Esophagus muscularis mucosa (tissue), 4 donors: ENCODE results near the gene MRPS23. TPM values are rescaled to one million over a fixed set of nuclear protein-coding genes. Genes with fewer than 3 reads are reported as not detected.

ENCODE experiments used
- DNase-seq: peaks from one replicate; pipeline ENCODE4 v3.0.0-alpha.2; 2017; ENCODE audit errors: extremely low spot score
- H3K27ac ChIP-seq, 4 donors: fragments of 200-600 bp; sonication (generic); replicated peaks in 1 of 4; 1 replicate in 3 of 4; 2 replicates in 1 of 4; pipeline ENCODE4 v1.5.1; 2016 to 2019; ENCODE audit warnings: mild to moderate bottlenecking in 1 of 4
- H3K27me3 ChIP-seq, 4 donors: fragments of 200-600 bp; sonication (generic); one replicate each; pipeline versions ENCODE4 v1.5.1 to v1.6.0; 2016 to 2019
- H3K36me3 ChIP-seq, 4 donors: fragments of 200-600 bp; sonication (generic); one replicate each; pipeline ENCODE4 v1.5.1; 2016 to 2019
- H3K4me1 ChIP-seq, 4 donors: fragments of 200-600 bp; sonication (generic); one replicate each; pipeline ENCODE4 v1.5.1; 2016 to 2019
- H3K4me3 ChIP-seq, 4 donors: fragments of 200-600 bp; sonication (generic); 1 replicate in 2 of 4; 2 replicates in 2 of 4; pipeline ENCODE4 v1.5.1; 2016 to 2019; ENCODE audit warnings: mild to moderate bottlenecking in 4 of 4, moderate library complexity in 1 of 4
- H3K9me3 ChIP-seq, 4 donors: fragments of 200-600 bp; sonication (generic); 1 replicate in 3 of 4; 2 replicates in 1 of 4; pipeline ENCODE4 v1.5.1; 2016 to 2019
- CTCF ChIP-seq, 3 experiments: fragments of 200-600 bp in 2 of 3; fragments of 450-650 bp in 1 of 3; sonication (generic) in 2 of 3; IDR thresholded peaks; one replicate each; pipeline ENCODE4 v1.5.1; 2017 to 2019; ENCODE audit warnings: antibody characterized with exemption in 3 of 3, mild to moderate bottlenecking in 2 of 3, moderate library complexity in 1 of 3
- EP300 ChIP-seq: sonication (generic); formaldehyde crosslinking; IDR thresholded peaks from one replicate; pipeline ENCODE4 v1.6.1; 2017; ENCODE audit warnings: antibody characterized with exemption
- POLR2A ChIP-seq: fragments of 450-650 bp; IDR thresholded peaks from one replicate; pipeline ENCODE4 v1.6.1; 2017; ENCODE audit warnings: antibody characterized with exemption, moderate library complexity, mild to moderate bottlenecking, low read depth
- POLR2AphosphoS5 ChIP-seq, 2 donors: sonication (generic); formaldehyde crosslinking; IDR thresholded peaks; one replicate each; pipeline ENCODE4 v1.6.1; 2017; ENCODE audit warnings: antibody characterized with exemption in 2 of 2
- WGBS: methylation state at CpG from one replicate; pipeline ENCODE4 v1.1.5; 2018; 5-methylcytosine and 5-hydroxymethylcytosine counted together
- intact Hi-C: fragments of 100-400 bp; cut with DNase I; formaldehyde crosslinking; loops from one replicate; pipeline ENCODE4 v1.15.1; 2023
- total RNA-seq, 4 donors: library from RNA; depleted of rRNA; stranded (reverse); fragments of >200 nt; gene quantifications; one replicate each; pipeline versions ENCODE4 v1.1.0 to v1.2.1, GENCODE V29; 2016

Gene MRPS23
- total RNA-seq, 4 donors from 2014 or later: 11.6 to 22.2 (median 16.9) TPM

- Histone ChIP-seq H3K9me3 (no peaks in the 10 kb centered on the region), H3K27me3 (no peaks in the 10 kb centered on the region), H3K36me3 (peaks cover 18 to 70% (median 54%) of the 10 kb centered on the region in 4 donors), H3K4me1 (peaks cover 80 to 100% (median 93%) of the 10 kb centered on the region in 4 donors), H3K27ac (peak overlapping the region; percentile 27 to 95 (median 90)), H3K4me3 (no peak overlapping the region)
- TF ChIP-seq POLR2AphosphoS5 (IDR thresholded peaks at IDR 0.05) (no peak), POLR2A (no peak), CTCF (IDR thresholded peaks at IDR 0.05) (no peak), EP300 (no peak)
- intact Hi-C loops: no loop called here
- DNase-seq: no peak
- 81% methylated on average over 7 of the region's 8 CpGs for WGBS
Observed at GRCh38 chr17:57871863-57872262, 22.0 kb upstream of the MRPS23 start.

GRCh38 chr17:57871155-57871554 is 21.3 kb upstream of the MRPS23 start:
- H3K9me3 ChIP-seq: no peaks in the 10 kb centered on the region
- H3K4me3 ChIP-seq: no peak overlapping the region
- peaks cover 73 to 94% (median 87%) of the 10 kb centered on the region in 4 donors for H3K4me1 ChIP-seq
- H3K36me3 ChIP-seq: peaks cover 18 to 68% (median 53%) of the 10 kb centered on the region in 4 donors
- H3K27ac ChIP-seq: peak overlapping the region; percentile 88 to 95 (median 92)
- no peak for TF ChIP-seq EP300
- TF ChIP-seq POLR2AphosphoS5 (IDR thresholded peaks at IDR 0.05): no peak
- no peak for TF ChIP-seq POLR2A
- TF ChIP-seq CTCF (IDR thresholded peaks at IDR 0.05): no peak
- no peaks in the 10 kb centered on the region for H3K27me3 ChIP-seq
- DNase-seq: no peak
- 84% methylated on average over 7 of the region's 7 CpGs for WGBS
- intact Hi-C loops: no loop called here

- H3K27me3 ChIP-seq: no peaks in the 10 kb centered on the region
- peaks cover 18 to 76% (median 59%) of the 10 kb centered on the region in 4 donors for H3K36me3 ChIP-seq
- peak overlapping the region; percentile 88 to 95 (median 92) for H3K27ac ChIP-seq
- no peaks in the 10 kb centered on the region for H3K9me3 ChIP-seq
- TF ChIP-seq POLR2AphosphoS5 (IDR thresholded peaks at IDR 0.05): no peak
- TF ChIP-seq CTCF (IDR thresholded peaks at IDR 0.05): no peak
- TF ChIP-seq POLR2A: no peak
- no peak for TF ChIP-seq EP300
- no peak overlapping the region for H3K4me3 ChIP-seq
- no peak for DNase-seq
- intact Hi-C loops: no loop called here
- H3K4me1 ChIP-seq: peaks cover 64 to 85% (median 78%) of the 10 kb centered on the region in 4 donors
Observed at GRCh38 chr17:57870283-57870635, 20.4 kb upstream of the MRPS23 start.

- H3K4me3 ChIP-seq: no peak overlapping the region
- no peak for DNase-seq
- H3K27me3 ChIP-seq: no peaks in the 10 kb centered on the region
- H3K36me3 ChIP-seq: peaks cover 18 to 81% (median 64%) of the 10 kb centered on the region in 4 donors
- peak overlapping the region; percentile 88 to 95 (median 92) for H3K27ac ChIP-seq
- peaks cover 59 to 80% (median 73%) of the 10 kb centered on the region in 4 donors for H3K4me1 ChIP-seq
- H3K9me3 ChIP-seq: no peaks in the 10 kb centered on the region
- TF ChIP-seq EP300: no peak
- no peak for TF ChIP-seq POLR2AphosphoS5 (IDR thresholded peaks at IDR 0.05)
- no peak for TF ChIP-seq POLR2A
- TF ChIP-seq CTCF (IDR thresholded peaks at IDR 0.05): no peak
- 90% methylated on average over 9 of the region's 9 CpGs for WGBS
- intact Hi-C loops: no loop called here
Observed at GRCh38 chr17:57869617-57870282, 19.9 kb upstream of the MRPS23 start.
